ENCODE measurements around the gene PLCL2. TPM values are rescaled to one million over a fixed set of nuclear protein-coding genes. Genes with fewer than 3 reads are reported as not detected.

The PLCL2 gene
- total RNA-seq, 1 donor from 2014 or later, result 12.8 TPM

DNA sequence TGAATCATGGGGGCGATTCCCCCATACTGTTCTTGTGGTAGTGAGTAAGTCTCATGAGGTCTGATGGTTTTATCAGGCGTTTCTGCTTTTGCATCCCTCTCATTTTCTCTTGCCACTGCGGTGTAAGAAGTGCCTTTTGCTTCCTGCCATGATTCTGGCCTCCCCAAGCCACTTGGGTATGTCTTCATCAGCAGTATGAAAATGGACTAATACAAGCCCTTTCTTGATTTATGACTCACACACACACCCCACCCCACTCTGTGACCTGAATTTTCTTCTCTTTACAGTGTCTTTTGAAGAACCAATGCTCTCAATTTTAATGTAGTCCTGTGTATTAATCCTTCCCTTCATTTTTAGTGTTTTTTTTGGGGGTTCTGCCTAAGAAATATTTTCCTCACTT, 244.8 kb downstream of the PLCL2 start:
- Mint-ChIP-seq H3K36me3 (ENCODE audit: low read depth) (peaks cover 9% of the 10 kb centered on the region), H3K4me3 (ENCODE audit: low read depth) (no peak overlapping the region), H3K9me3 (peaks cover 13% of the 10 kb centered on the region), H3K27ac (no peak overlapping the region), H3K27me3 (ENCODE audit: low read depth) (no peaks in the 10 kb centered on the region), H3K4me1 (ENCODE audit: low read depth) (peaks cover 2% of the 10 kb centered on the region)
- intact Hi-C loops (cut with micrococcal nuclease), result no loop called here
- DNase-seq (ENCODE audit: low spot score), result no peak

DNA sequence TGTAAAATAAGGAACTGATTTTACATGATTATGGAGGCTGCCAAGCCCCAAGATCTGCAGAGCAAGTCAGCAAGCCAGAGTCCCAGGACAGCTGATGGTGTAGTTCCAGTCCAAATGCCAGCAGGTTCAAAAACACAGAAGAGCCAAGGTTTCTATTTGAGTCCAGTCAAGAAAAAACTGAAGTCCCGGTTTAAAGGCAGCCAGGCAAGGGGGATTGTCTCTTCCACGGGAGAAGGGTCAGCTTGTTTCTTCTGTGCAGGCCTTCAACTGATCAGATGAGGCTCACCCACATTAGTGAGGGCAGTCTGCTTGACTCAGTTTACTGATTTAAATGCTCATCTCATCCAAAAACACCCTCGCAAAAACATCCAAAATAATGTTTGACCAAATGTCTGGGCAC, 246.2 kb downstream of the PLCL2 start:
- intact Hi-C loops (cut with micrococcal nuclease), result no loop called here
- no peak overlapping the region for H3K27ac Mint-ChIP-seq
- H3K27me3 Mint-ChIP-seq (ENCODE audit: low read depth), result no peaks in the 10 kb centered on the region
- H3K4me3 Mint-ChIP-seq (ENCODE audit: low read depth), result no peak overlapping the region
- peaks cover 2% of the 10 kb centered on the region for H3K4me1 Mint-ChIP-seq (ENCODE audit: low read depth)
- peaks cover 13% of the 10 kb centered on the region for H3K9me3 Mint-ChIP-seq
- no peak for DNase-seq (ENCODE audit: low spot score)
- peaks cover 9% of the 10 kb centered on the region for H3K36me3 Mint-ChIP-seq (ENCODE audit: low read depth)

DNA sequence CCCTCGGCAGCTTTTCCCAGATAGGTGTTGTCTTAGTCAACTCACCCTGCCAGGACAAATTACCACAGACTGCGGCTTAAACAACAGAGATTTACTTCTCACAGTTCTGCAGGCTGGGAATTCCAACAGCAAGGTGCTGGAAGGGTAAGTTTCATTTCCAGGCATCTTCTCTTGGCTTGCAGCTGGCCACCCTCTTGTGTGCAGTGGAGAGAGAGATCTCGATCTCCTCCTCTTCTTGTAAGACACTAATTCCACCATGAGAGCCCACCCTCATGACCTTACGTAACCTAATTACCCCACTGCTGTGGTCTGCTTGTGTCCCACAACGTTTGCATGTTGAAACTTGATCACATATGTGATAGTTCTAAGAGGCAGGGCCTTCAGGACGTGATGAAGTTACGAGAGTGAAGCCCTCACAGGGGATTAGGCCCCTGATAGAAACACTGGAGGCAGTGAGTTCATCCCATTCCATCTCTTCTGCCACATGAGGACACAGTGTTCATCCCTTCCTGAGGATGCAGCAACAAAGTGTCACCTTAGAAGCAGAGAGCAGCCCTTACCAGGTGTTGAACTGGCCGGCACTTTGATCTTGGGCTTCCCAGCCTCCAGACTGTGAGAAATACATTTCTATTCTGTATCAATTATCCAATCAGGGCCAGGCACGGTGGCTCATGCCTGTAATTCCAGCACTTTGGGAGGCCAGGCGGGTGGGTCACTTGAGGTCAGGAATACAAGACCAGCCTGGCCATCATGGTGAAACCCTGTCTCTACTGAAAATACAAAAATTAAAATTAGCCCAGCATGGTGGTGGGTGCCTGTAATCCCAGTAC, 247.7 kb downstream of the PLCL2 start:
- H3K4me3 Mint-ChIP-seq (ENCODE audit: low read depth), result no peak overlapping the region
- no peak for DNase-seq (ENCODE audit: low spot score)
- intact Hi-C loops (cut with micrococcal nuclease), result no loop called here
- peaks cover 2% of the 10 kb centered on the region for H3K4me1 Mint-ChIP-seq (ENCODE audit: low read depth)
- H3K27me3 Mint-ChIP-seq (ENCODE audit: low read depth), result no peaks in the 10 kb centered on the region
- H3K27ac Mint-ChIP-seq, result no peak overlapping the region
- peaks cover 7% of the 10 kb centered on the region for H3K36me3 Mint-ChIP-seq (ENCODE audit: low read depth)
- peaks cover 9% of the 10 kb centered on the region for H3K9me3 Mint-ChIP-seq

DNA sequence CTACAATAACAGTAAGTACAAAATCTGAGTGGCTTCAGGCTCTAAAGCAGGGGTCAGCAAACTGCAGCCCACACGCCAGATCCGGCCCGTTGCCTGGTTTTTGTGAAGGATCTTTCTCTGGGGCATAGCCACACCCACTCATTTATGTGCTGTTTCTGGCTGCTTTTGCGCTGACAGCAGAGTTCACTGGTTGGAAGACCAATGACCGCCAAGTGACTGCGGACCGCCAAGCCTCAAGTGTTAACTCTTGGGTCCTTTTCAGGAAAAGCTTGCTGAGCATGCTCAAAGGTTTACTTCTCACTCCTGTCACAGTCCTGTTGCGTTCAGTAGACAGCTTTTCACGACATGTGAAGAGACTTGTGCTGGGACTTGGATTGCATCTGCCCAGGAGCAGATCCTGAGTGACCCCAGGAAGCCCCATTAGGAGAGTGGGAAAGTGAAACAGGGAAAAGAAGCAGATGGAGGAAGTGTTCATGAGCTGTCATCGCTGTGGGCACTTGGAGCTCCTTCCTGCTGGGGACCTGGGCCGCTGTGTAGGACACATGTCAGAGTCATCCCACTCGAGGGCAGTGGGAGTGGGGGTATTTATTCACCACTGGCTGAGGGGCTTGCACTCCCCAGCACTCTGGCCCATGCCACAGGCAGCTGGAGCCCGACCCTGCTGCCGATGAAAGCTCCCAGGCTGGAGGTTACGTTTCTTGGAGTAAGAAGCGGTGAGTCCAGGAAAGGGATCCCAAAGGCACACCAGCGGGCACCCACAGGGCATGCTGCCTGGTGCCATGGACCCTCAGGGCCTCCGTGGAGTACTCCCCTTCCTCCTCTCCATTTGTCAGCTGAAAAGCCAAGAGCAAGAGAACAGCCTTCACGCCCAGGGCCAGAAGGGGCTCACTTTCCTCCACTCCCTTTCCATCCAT, 249.1 kb downstream of the PLCL2 start:
- no peak for DNase-seq (ENCODE audit: low spot score)
- no peak overlapping the region for H3K27ac Mint-ChIP-seq
- intact Hi-C loops (cut with micrococcal nuclease), result no loop called here
- no peaks in the 10 kb centered on the region for H3K9me3 Mint-ChIP-seq
- no peak overlapping the region for H3K4me3 Mint-ChIP-seq (ENCODE audit: low read depth)
- no peaks in the 10 kb centered on the region for H3K36me3 Mint-ChIP-seq (ENCODE audit: low read depth)
- H3K27me3 Mint-ChIP-seq (ENCODE audit: low read depth), result no peaks in the 10 kb centered on the region
- peaks cover 2% of the 10 kb centered on the region for H3K4me1 Mint-ChIP-seq (ENCODE audit: low read depth)

DNA sequence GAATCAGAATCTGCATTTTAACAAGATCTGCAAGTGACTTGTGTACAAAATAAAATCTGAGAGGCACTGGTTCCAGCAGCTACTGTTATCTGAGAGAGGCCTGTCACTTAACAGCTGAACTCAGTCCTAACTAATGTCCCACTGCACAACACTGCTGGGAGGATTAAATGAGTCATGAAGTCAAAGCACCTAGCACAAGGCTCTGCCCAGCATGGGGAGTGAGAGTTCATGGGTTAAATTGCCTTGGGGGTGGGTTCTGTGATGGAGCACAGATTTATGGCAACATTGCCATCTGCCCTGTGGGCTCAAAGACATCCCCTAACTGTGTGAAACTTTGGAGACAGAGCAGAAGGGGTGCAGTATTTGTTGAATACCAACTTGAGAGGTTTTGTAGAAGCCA, 250.9 kb downstream of the PLCL2 start:
- intact Hi-C loops (cut with micrococcal nuclease), result no loop called here
- H3K27ac Mint-ChIP-seq, result no peak overlapping the region
- H3K27me3 Mint-ChIP-seq (ENCODE audit: low read depth), result no peaks in the 10 kb centered on the region
- DNase-seq (ENCODE audit: low spot score), result no peak
- H3K36me3 Mint-ChIP-seq (ENCODE audit: low read depth), result no peaks in the 10 kb centered on the region
- H3K4me1 Mint-ChIP-seq (ENCODE audit: low read depth), result no peaks in the 10 kb centered on the region
- no peak overlapping the region for H3K4me3 Mint-ChIP-seq (ENCODE audit: low read depth)
- no peaks in the 10 kb centered on the region for H3K9me3 Mint-ChIP-seq

DNA sequence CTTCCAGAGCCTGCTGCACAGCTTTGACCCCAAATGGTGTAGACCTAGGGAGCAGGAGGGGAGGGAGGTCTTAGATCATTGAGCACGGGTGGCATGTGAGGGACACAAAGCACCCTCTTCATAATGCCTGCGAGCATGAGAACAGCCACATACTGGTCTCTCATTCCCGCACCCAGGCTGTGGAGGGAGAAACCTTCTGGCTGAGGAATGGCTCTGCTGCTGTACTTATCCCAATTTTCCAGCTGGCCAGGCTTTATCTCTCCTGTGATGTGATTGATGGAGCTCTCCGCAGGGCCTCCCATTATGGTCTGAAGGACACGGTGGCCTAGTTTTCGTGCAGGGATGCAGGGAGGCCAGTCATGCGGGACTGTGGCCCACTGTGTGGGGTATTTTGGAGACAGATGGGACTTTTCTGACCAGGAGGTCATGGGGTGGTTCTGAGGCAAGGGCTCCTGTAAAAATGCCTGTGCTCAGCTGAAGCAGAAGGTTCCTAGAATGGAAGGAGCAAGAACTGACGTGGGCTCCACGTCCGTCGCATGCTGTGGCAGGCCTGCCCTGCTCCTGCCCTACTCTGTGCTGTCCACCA, 251.5 kb downstream of the PLCL2 start:
- no peaks in the 10 kb centered on the region for H3K9me3 Mint-ChIP-seq
- no peaks in the 10 kb centered on the region for H3K27me3 Mint-ChIP-seq (ENCODE audit: low read depth)
- intact Hi-C loops (cut with micrococcal nuclease), result no loop called here
- H3K4me3 Mint-ChIP-seq (ENCODE audit: low read depth), result no peak overlapping the region
- no peaks in the 10 kb centered on the region for H3K4me1 Mint-ChIP-seq (ENCODE audit: low read depth)
- no peaks in the 10 kb centered on the region for H3K36me3 Mint-ChIP-seq (ENCODE audit: low read depth)
- no peak for DNase-seq (ENCODE audit: low spot score)
- H3K27ac Mint-ChIP-seq, result no peak overlapping the region

DNA sequence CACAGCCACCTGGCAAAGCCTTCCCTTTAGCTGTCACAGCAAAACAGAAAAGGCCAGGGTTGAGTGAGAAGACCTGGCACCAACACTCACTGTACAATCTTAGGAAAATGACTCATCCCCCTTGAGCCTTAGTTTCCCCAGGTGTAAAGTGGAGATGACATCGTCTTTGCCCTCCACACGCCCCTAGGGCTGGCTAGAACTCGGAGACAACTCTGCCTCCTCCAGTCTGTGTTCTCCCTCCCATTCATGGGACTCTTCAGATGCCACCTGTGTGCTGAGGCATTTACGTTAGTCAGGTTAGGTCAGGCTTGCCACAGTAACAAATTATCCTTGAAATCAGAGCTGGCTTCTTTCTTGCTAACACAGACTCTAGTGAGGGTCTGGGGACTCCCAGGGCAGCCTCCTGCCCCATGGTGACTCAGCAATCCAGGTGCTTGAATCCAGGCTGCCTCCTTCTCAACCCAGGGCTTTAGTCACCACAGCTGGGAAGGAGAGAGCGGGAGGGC, 252.6 kb downstream of the PLCL2 start:
- intact Hi-C loops (cut with micrococcal nuclease), result no loop called here
- no peaks in the 10 kb centered on the region for H3K4me1 Mint-ChIP-seq (ENCODE audit: low read depth)
- DNase-seq (ENCODE audit: low spot score), result no peak
- no peaks in the 10 kb centered on the region for H3K27me3 Mint-ChIP-seq (ENCODE audit: low read depth)
- H3K27ac Mint-ChIP-seq, result no peak overlapping the region
- H3K4me3 Mint-ChIP-seq (ENCODE audit: low read depth), result no peak overlapping the region
- H3K36me3 Mint-ChIP-seq (ENCODE audit: low read depth), result no peaks in the 10 kb centered on the region
- no peaks in the 10 kb centered on the region for H3K9me3 Mint-ChIP-seq

DNA sequence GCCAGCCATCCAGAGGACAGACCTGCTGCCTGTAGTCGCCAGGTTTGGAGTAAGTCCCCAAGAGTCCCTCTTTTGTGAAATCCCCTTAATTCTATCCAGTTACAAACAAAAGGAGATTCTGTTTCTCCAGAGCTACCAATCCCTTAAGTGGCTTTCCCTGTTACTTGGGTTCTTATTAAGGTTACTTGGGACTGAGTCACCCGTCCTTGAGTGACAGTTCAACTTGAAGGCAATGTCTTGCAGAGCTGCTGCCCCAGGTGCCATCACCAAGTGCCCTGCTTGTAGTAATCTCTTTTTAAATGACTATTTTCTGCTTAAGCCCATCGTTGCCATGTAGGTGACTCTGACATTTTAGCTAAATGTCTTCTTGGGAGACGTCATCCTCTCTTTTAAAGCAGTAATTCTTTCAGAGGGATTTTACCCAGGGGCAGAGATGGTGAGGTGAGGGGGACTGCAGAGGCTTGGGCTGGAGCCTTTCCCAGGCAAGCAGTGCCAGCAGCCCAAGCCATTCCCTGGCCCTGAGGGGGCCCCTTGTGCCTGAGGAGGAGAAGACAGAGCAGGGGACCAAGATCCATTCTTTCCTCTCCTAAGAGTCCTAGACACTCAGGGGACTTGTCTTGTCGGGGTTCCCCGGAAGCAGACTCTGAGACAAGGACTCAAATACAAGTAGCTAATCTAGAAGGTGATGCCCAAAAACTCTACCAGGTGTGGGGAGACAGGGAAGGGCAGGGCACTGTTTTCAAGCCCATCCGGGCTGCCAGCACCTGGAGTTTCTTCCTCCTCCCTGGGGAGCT, 253.7 kb downstream of the PLCL2 start:
- no peak for DNase-seq (ENCODE audit: low spot score)
- Mint-ChIP-seq H3K4me3 (ENCODE audit: low read depth) (no peak overlapping the region), H3K9me3 (peaks cover 3% of the 10 kb centered on the region), H3K27me3 (ENCODE audit: low read depth) (no peaks in the 10 kb centered on the region), H3K36me3 (ENCODE audit: low read depth) (no peaks in the 10 kb centered on the region), H3K27ac (no peak overlapping the region), H3K4me1 (ENCODE audit: low read depth) (no peaks in the 10 kb centered on the region)
- intact Hi-C loops (cut with micrococcal nuclease), result no loop called here
